GM12801 (cell line): ENCODE data around the gene GJB6.

Source experiments
- TF ChIP-seq, protein P1 (sequence below): IDR thresholded peaks from one replicate; pipeline ENCODE4 v1.5.1; 2011; ENCODE audit warnings: control low read depth; ENCODE audit not compliant: insufficient read length; ENCODE audit errors: extremely low read depth

Gene GJB6

GRCh38 chr13:20182231-20182846 is 49.8 kb downstream of the GJB6 start:
- TF ChIP-seq, protein P1, sequence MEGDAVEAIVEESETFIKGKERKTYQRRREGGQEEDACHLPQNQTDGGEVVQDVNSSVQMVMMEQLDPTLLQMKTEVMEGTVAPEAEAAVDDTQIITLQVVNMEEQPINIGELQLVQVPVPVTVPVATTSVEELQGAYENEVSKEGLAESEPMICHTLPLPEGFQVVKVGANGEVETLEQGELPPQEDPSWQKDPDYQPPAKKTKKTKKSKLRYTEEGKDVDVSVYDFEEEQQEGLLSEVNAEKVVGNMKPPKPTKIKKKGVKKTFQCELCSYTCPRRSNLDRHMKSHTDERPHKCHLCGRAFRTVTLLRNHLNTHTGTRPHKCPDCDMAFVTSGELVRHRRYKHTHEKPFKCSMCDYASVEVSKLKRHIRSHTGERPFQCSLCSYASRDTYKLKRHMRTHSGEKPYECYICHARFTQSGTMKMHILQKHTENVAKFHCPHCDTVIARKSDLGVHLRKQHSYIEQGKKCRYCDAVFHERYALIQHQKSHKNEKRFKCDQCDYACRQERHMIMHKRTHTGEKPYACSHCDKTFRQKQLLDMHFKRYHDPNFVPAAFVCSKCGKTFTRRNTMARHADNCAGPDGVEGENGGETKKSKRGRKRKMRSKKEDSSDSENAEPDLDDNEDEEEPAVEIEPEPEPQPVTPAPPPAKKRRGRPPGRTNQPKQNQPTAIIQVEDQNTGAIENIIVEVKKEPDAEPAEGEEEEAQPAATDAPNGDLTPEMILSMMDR: peak; percentile 1

- TF ChIP-seq, protein P1: no peak
Observed at GRCh38 chr13:20181188-20181587, 50.9 kb downstream of the GJB6 start.

- TF ChIP-seq, protein P1: no peak
Observed at GRCh38 chr13:20178156-20178555, 54.0 kb downstream of the GJB6 start.

GRCh38 chr13:20177049-20177831 is 54.9 kb downstream of the GJB6 start:
- TF ChIP-seq, protein P1: no peak

GRCh38 chr13:20175907-20176652 is 56.0 kb downstream of the GJB6 start:
- TF ChIP-seq, protein P1: no peak

GRCh38 chr13:20175406-20175794 is 56.7 kb downstream of the GJB6 start:
- TF ChIP-seq, protein P1: no peak

DNA sequence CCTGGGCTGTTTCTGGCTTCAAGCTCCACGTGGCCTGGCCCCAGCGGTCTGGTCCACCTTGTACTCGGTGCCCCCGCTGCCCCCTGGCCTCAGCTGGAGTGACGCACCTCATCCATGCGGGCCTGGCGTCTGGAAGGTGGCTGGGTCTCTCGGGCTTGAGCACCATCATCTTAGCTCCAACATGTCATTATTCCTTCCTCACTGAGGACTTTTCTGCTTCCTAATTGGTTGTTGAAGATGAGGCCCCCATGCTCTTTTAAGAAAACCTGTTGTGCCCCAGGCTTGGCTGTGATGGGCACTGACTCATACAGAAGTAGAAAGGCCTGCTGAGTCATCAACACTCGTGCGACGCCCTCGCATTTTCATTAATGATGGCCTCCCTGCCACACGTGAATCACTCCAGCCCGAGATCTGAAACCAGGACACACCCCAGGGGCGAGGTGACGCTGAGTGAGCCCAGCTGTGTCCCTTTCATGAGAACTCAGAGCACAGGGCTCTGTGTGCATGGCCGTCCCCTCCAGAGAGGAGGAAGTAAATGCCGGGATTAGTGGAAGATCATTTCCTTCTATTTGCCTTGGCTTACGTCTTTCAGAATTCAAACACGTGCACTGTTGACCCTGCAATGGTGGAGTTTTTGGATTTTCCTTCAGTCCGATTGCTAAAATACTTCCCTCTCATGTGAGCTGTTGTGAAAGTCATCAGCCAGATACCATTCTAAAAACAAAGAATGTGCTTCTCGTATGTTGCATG is 57.3 kb downstream of the GJB6 start:
- TF ChIP-seq, protein P1: no peak
